K562 (cell line): ENCODE data around the gene MYOM1. TPM values are rescaled to one million over a fixed set of nuclear protein-coding genes. Genes with fewer than 3 reads are reported as not detected.

Experiments
- ATAC-seq: fragments of 200-7000 bp; cut with Tn5 transposase; 3 replicates; pipeline ENCODE4 v1.9.1; 2020; ENCODE audit warnings: moderate library complexity
- BruUV-seq: library from RNA; stranded (reverse); fragments of 400-500 nt; replicated peaks from 2 replicates; lab custom pipeline; 2021; lab: Mats Ljungman, UMichigan
- CTCF ChIA-PET: fragments of 300-600 bp; formaldehyde crosslinking; extraction: SDS; loops from one replicate; lab custom pipeline; 2021; ENCODE audit warnings: low intra/inter-chr PET ratio; lab: Yijun Ruan, JAX
- POLR2A ChIA-PET: fragments of 300-600, 350-650 bp; sonication (Branson Sonifier 250); formaldehyde crosslinking; extraction: SDS; loops from one replicate; lab custom pipeline; 2021; ENCODE audit warnings: antibody characterized with exemption, inconsistent platforms; lab: Yijun Ruan, JAX
- DNase-seq, 4 experiments: peaks; one replicate each; pipeline versions ENCODE4 v3.0.0 to v3.0.0-alpha.2; 2011 to 2018; ENCODE audit warnings: low spot score in 3 of 4, mixed read lengths in 3 of 4; ENCODE audit errors: extremely low read depth in 1 of 4
- FAIRE-seq: peaks from 2 replicates; lab custom pipeline; 2011; peaks lifted over from hg19 to GRCh38; lab: Jason Lieb, UNC
- H2AFZ ChIP-seq: 2 replicates; pipeline ENCODE4 v1.6.0; 2011; ENCODE audit warnings: low read depth, low read length, control low read depth, inconsistent platforms
- H3K27ac ChIP-seq: fragments of 200-600 bp; 3 replicates; pipeline ENCODE4 v1.8.0; 2011; ENCODE audit warnings: low read depth, mild to moderate bottlenecking, control low read depth, inconsistent platforms, low read length, moderate library complexity, mixed read lengths; ENCODE audit errors: extremely low read depth
- H3K27me3 ChIP-seq, 2 experiments: fragments of 300-600 bp in 1 of 2; 2 replicates in 1 of 2; 3 replicates in 1 of 2; pipeline versions ENCODE4 v1.6.0 to v1.8.0; 2011; ENCODE audit warnings: inconsistent platforms in 2 of 2, low read length in 2 of 2, mild to moderate bottlenecking in 1 of 2, mixed read lengths in 1 of 2, moderate library complexity in 1 of 2; ENCODE audit not compliant: control insufficient read depth in 2 of 2, insufficient read depth in 2 of 2
- H3K36me3 ChIP-seq: fragments of 300-600 bp; 3 replicates; pipeline ENCODE4 v1.8.0; 2011; ENCODE audit warnings: mild to moderate bottlenecking, low read length, inconsistent platforms; ENCODE audit not compliant: control insufficient read depth, insufficient read depth
- H3K4me1 ChIP-seq, 2 experiments: fragments of 200-600 bp in 1 of 2; replicated peaks in 1 of 2; 2 replicates in 1 of 2; 3 replicates in 1 of 2; pipeline versions ENCODE4 v1.5.1 to v1.8.0; 2011; ENCODE audit warnings: inconsistent platforms in 2 of 2, low read length in 2 of 2, mild to moderate bottlenecking in 1 of 2, mixed read lengths in 1 of 2, moderate library complexity in 1 of 2; ENCODE audit not compliant: control insufficient read depth in 2 of 2, insufficient read depth in 2 of 2
- H3K4me2 ChIP-seq: 2 replicates; pipeline ENCODE4 v1.6.1; 2011; ENCODE audit warnings: low read length, control low read depth, inconsistent platforms, mixed read lengths; ENCODE audit not compliant: insufficient read depth
- H3K4me3 ChIP-seq: fragments of 200-600 bp; sonication (generic), shearing (Covaris generic); 2 replicates; pipeline ENCODE4 v1.5.1; 2016; ENCODE audit warnings: control low read depth, inconsistent platforms
- H3K79me2 ChIP-seq: fragments of 200-600 bp; 3 replicates; pipeline ENCODE4 v1.8.0; 2011; ENCODE audit warnings: low read length, inconsistent platforms; ENCODE audit not compliant: control insufficient read depth, insufficient read depth
- H3K9ac ChIP-seq, 2 experiments: 2 replicates each; pipeline versions ENCODE4 v1.6.0 to v1.6.1; 2011; ENCODE audit warnings: low read depth in 2 of 2, low read length in 2 of 2, control low read depth in 1 of 2, inconsistent platforms in 1 of 2, mild to moderate bottlenecking in 1 of 2, mixed read lengths in 1 of 2; ENCODE audit not compliant: insufficient read depth in 1 of 2
- H3K9me1 ChIP-seq: one replicate; pipeline ENCODE4 v1.6.0; 2011; ENCODE audit warnings: inconsistent platforms, mild to moderate bottlenecking, low read length, moderate library complexity; ENCODE audit not compliant: control insufficient read depth, insufficient read depth
- H3K9me3 ChIP-seq: replicated peaks from 2 replicates; pipeline ENCODE4 v1.5.1; 2011; ENCODE audit warnings: low read depth, low read length, inconsistent platforms; ENCODE audit not compliant: control insufficient read depth, insufficient read depth
- H4K20me1 ChIP-seq: replicated peaks from 2 replicates; pipeline ENCODE4 v1.6.1; 2011; ENCODE audit warnings: low read length, inconsistent platforms, mixed read lengths; ENCODE audit not compliant: control insufficient read depth, insufficient read depth
- ARID4B ChIP-seq: sonication (generic); formaldehyde crosslinking; IDR thresholded peaks from 2 replicates; pipeline ENCODE4 v1.8.0; 2022; ENCODE audit warnings: mild to moderate bottlenecking, missing genetic modification reagents
- CCNT2 ChIP-seq: IDR thresholded peaks from 2 replicates; pipeline ENCODE4 v1.6.1; 2011; ENCODE audit warnings: borderline replicate concordance, low read depth, mild to moderate bottlenecking, moderate library complexity, mixed read lengths, low read length; ENCODE audit not compliant: insufficient read length; ENCODE audit errors: extremely low read depth
- CTCF ChIP-seq, 3 experiments: IDR thresholded peaks in 2 of 3; conservative IDR thresholded peaks in 1 of 3; 2 replicates each; pipeline ENCODE4 v1.5.1; 2011 to 2012; ENCODE audit warnings: low read length in 3 of 3, mild to moderate bottlenecking in 3 of 3, control low read depth in 2 of 3, improper control_type of control experiment in 1 of 3, inconsistent platforms in 1 of 3, low read depth in 1 of 3, mixed read lengths in 1 of 3, moderate library complexity in 1 of 3; ENCODE audit not compliant: insufficient read depth in 2 of 3
- E2F6 ChIP-seq, 2 experiments: IDR thresholded peaks; 2 replicates each; pipeline ENCODE4 v1.6.1; 2011; ENCODE audit warnings: borderline replicate concordance in 1 of 2, control low read depth in 1 of 2, low read depth in 1 of 2, low read length in 1 of 2, mild to moderate bottlenecking in 1 of 2, mixed read lengths in 1 of 2, moderate library complexity in 1 of 2; ENCODE audit not compliant: insufficient read depth in 1 of 2, insufficient read length in 1 of 2, poor library complexity in 1 of 2, severe bottlenecking in 1 of 2; ENCODE audit errors: extremely low read depth in 1 of 2
- HDGF ChIP-seq: fragments of 450-650 bp; IDR thresholded peaks from 2 replicates; pipeline ENCODE4 v1.6.1; 2016
- POLR2A ChIP-seq: fragments of 450-650 bp; conservative IDR thresholded peaks from 2 replicates; pipeline ENCODE4 v1.6.1; 2016
- STAT6 ChIP-seq: sonication (generic); formaldehyde crosslinking; IDR thresholded peaks from 2 replicates; pipeline ENCODE4 v1.8.1; 2023; ENCODE audit warnings: mild to moderate bottlenecking, missing genetic modification reagents
- ZBTB34 ChIP-seq: fragments of 250-450 bp; sonication (Bioruptor Pico); IDR thresholded peaks from 2 replicates; pipeline ENCODE4 v1.8.0; 2021; ENCODE audit warnings: mild to moderate bottlenecking, moderate library complexity
- ZKSCAN8 ChIP-seq: fragments of 200-800 bp; sonication (Bioruptor generic); IDR thresholded peaks from 2 replicates; pipeline ENCODE4 v1.6.1; 2016; ENCODE audit warnings: missing genetic modification characterization, missing compliant biosample characterization
- ZNF644 ChIP-seq: fragments of 200-800 bp; sonication (Bioruptor generic); IDR thresholded peaks from 2 replicates; pipeline ENCODE4 v1.6.1; 2016; ENCODE audit warnings: low read depth, missing genetic modification characterization, missing compliant biosample characterization
- WGBS: fragments of 100-300 bp; shearing (Covaris generic); methylation state at CpG from one replicate; pipeline ENCODE4 v1.1.6; 2016; ENCODE audit warnings: low coverage, mixed read lengths; ENCODE audit not compliant: insufficient coverage; ENCODE audit errors: missing lambda C conversion rate; 5-methylcytosine and 5-hydroxymethylcytosine counted together
- in situ Hi-C: fragments of 300-500 bp; cut with MboI; formaldehyde crosslinking; loops from 4 replicates; pipeline ENCODE4 v1.15.0; 2018; ENCODE audit warnings: inconsistent platforms, mixed read lengths
- intact Hi-C: fragments of 100-400 bp; cut with micrococcal nuclease; formaldehyde crosslinking; loops from 2 replicates; pipeline ENCODE4 v1.14.2; 2022
- polyA plus RNA-seq, 8 experiments: library from polyadenylated mRNA; depleted of rRNA in 4 of 8; stranded (reverse) in 5 of 8; unstranded in 3 of 8; fragments of >200 nt; fragmentation: Nextera tagmentation in 2 of 8; fragmentation: Illumina TruSeq in 1 of 8; extraction: Ambion mirVana in 2 of 8; extraction: Trizol in 1 of 8; gene quantifications; 2 replicates each; pipeline versions ENCODE4 v1.2.1 to v1.2.3, GENCODE V29; 2011 to 2014; ENCODE audit warnings: inconsistent platforms in 1 of 8, missing spikeins in 1 of 8
- total RNA-seq, 7 experiments: library from RNA; depleted of rRNA in 6 of 7; stranded (reverse); fragments of >200 nt in 6 of 7; fragmentation: Illumina TruSeq in 2 of 7; extraction: Trizol in 2 of 7; gene quantifications; 2 replicates each; pipeline versions ENCODE4 v1.2.1 to v1.2.3, GENCODE V29; 2011 to 2021; ENCODE audit warnings: low replicate concordance in 1 of 7

MYOM1 gene
- total and polyA plus RNA-seq, 9 of the 15 experiments (the other 6 are each of a cell fraction or from before 2014, with no cell fraction given), result 0.01 to 0.62 (median 0.25) TPM

- ChIA-PET POLR2A (interaction anchor here (0.9 to 1.1 kb wide), 2 partner anchors 55 to 272 kb away, joined by 3 to 5 read pairs; no protein-coding TSS in a partner anchor), CTCF (no interaction called here)
- FAIRE-seq (no peak), DNase-seq (no peak), ATAC-seq (no peak)
- Histone ChIP-seq H3K9ac (no peak overlapping the region), H3K9me1 (no peaks in the 10 kb centered on the region), H3K4me1 (no peaks in the 10 kb centered on the region), H4K20me1 (no peaks in the 10 kb centered on the region), H3K27me3 (no peaks in the 10 kb centered on the region), H3K27ac (no peak overlapping the region), H3K36me3 (no peaks in the 10 kb centered on the region), H3K4me2 (no peak overlapping the region), H2AFZ (no peak overlapping the region), H3K4me3 (no peak overlapping the region), H3K9me3 (no peaks in the 10 kb centered on the region), H3K79me2 (no peaks in the 10 kb centered on the region)
- BruUV-seq, result no TSS peak
- in situ Hi-C loops (no loop called here), intact Hi-C loops (no loop called here)
- WGBS, result 22% methylated on average over 2 of the region's 2 CpGs
- no peak for TF ChIP-seq ZBTB34 (CRISPR knock-in tag)
- TF ChIP-seq E2F6 (IDR thresholded peaks at IDR 0.05; ENCODE audit: borderline replicate concordance in 1 of 2, extremely low read depth in 1 of 2, insufficient read depth in 1 of 2, insufficient read length in 1 of 2, low read depth in 1 of 2, low read length in 1 of 2, poor library complexity in 1 of 2, severe bottlenecking in 1 of 2), result no peak
- no peak for TF ChIP-seq HDGF
- TF ChIP-seq CTCF (IDR thresholded peaks at IDR 0.05 in 2 of 3, conservative IDR thresholded peaks at IDR 0.05 in 1 of 3; ENCODE audit: insufficient read depth in 2 of 3, low read depth in 1 of 3, low read length in 3 of 3), result no peak
- no peak for TF ChIP-seq POLR2A
- TF ChIP-seq ARID4B, result no peak
- no peak for TF ChIP-seq ZNF644 (tag)
- no peak for TF ChIP-seq ZKSCAN8 (CRISPR knock-in tag)
- no peak for TF ChIP-seq STAT6 (CRISPR knock-in tag)
- TF ChIP-seq CCNT2, result no peak
Measured at GRCh38 chr18:3192752-3193151, 27.0 kb downstream of the MYOM1 start.
